GM19372 (cell line): ENCODE results near the gene SNRPD2.

ENCODE experiments used
- ATAC-seq: cut with Tn5 transposase; IDR thresholded peaks from one replicate; pipeline ENCODE4 v1.9.1; 2021; ENCODE audit warnings: mild to moderate bottlenecking, low read depth, moderate library complexity; ENCODE audit not compliant: unreplicated experiment

The SNRPD2 gene

GRCh38 chr19:45660636-45661035, 31.1 kb downstream of the SNRPD2 start:
- ATAC-seq = no peak

DNA sequence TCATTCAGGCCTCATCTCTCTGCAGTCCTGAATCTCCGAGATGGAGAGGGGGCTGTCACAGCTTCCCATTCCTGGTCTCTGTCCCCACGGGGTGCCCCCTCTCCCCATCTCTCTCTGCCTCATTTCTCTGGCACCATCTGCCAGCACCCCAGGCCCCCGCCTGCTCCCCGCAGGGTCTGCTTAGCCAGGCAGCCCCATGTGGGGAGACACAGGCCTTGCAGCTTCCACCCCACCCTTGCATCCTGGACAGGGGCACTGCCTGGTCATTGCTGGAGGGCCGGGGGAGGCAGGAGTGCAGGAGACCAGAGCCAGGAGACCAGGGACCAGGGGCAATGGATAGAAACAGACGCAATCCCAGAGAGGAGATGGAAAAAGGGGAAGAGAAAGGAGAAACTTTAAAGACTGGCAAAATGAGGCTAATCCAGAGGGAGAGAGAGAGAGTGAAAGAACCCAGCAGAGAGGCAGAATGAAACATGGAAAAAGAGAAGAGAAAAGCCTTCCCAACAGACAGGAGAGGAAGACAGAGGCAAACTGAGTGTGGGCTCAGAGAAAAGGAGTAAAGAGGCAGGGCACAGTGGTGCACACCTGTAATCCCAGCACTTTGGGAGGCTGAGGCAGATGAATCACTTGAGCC, 32.5 kb downstream of the SNRPD2 start:
- no peak for ATAC-seq

DNA sequence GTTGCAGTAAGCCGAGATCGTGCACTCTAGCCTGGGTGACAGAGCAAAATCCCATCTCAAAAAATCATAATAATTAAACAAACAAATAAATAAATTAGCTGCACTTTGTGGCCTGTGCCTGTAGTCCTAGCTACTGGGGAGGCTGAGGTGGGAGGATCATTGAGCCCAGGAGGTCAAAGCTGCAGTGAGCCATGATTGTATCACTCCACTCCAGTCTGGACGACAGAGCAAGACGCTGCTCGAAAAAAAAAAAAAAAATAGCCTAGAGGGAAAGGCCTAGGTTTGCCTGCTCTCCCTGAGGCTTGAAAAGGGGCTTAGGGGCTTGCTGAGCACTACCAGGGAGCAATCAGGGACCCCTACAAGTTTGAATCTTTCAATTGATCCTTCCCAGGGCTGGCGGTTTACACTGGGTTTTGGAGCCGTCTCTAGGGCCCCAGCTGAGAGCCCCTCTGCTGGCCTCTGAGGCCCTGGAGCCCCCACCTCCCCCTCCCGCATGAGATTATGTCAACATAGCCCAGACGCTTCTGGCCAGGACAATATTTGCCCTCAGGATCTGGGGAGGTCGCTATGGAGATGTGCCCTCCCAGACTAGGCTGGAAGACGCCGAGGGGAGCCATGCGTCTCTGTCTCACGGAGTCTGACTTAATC, 34.1 kb downstream of the SNRPD2 start:
- no peak for ATAC-seq

GRCh38 chr19:45655073-45655472, 36.7 kb downstream of the SNRPD2 start:
- no peak for ATAC-seq

- no peak for ATAC-seq
Measured at GRCh38 chr19:45653634-45654033, 38.1 kb downstream of the SNRPD2 start.

- no peak for ATAC-seq
Measured at GRCh38 chr19:45650722-45651121, 41.0 kb downstream of the SNRPD2 start.

DNA sequence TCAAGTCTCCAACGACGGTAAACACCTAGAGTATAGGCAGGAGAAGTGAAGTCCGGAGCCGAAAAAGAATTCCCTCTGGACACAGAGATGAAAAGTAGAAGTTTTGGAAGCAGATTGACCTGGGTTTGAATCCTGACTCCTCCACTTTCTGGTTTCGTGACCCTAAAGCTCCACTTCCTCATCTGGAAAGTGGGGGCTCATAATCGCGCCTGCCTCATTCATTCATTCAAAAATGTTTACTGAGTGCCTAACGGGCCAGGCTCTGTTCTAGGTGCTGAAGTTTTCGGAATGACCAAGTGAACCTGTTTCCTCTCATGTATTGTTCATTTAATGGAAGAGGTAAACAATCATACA, 45.4 kb downstream of the SNRPD2 start:
- no peak for ATAC-seq

DNA sequence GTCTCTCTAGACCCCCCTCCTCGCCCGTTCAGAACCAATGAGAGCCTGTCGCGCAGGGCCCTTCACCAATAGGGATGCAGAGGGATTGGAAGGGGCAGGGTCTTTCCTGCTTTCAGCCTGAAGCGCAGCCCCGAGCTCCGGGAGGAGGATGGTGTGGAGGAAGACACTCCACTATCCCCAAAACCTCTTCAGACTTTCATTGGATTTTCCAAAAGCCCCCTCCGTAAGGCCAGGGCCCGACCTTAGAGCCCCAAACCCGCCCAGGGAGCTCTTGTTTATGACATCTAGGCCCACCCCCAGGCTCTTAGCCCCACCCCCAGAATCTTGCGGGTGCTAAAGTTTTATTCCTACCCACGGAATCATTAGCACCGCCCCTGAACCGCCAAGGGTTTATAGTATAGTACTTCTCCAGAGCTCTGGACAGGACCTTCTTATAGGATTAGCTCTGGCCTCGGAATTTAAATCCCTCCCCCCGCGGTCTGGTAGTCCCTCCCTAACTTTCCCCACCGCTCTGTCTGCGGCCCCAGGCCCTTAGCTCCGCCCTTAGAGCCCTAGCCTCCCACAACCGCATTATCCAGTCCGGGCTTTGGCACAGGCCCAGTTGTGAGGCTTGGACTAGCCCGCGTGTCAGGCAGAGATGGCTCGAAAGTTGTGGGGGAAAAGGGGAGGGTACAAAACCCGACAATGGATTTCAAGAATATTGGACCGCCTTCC, 46.0 kb downstream of the SNRPD2 start:
- ATAC-seq = peak; percentile 39

DNA sequence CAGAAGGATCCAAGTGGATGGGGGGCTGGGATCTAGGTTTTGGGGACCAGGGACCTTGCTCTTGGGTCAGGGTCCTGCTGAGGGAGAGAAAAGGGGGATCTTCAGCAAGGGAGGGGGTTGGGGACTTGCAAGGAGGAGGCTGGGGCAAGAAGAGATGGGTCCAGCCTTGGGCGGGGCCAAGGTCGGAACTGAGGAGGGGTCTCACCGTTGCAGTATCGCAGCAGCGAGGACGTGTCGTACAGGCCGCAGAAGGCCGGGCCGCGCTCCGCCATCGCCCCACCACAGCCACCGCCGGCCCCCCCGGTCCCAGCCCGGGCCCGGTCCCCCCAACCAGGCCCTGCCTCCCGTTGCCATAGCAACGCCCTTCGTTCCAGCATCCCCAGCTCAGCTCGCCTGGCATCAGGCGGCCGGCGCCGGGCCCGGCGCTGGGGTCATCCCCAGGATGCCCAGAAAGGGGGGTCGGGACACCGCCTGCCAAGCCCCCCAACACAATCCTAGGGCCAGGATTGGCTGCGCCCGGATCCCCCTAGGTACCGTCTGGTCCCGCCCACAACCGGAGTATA, 46.6 kb downstream of the SNRPD2 start:
- ATAC-seq = no peak

DNA sequence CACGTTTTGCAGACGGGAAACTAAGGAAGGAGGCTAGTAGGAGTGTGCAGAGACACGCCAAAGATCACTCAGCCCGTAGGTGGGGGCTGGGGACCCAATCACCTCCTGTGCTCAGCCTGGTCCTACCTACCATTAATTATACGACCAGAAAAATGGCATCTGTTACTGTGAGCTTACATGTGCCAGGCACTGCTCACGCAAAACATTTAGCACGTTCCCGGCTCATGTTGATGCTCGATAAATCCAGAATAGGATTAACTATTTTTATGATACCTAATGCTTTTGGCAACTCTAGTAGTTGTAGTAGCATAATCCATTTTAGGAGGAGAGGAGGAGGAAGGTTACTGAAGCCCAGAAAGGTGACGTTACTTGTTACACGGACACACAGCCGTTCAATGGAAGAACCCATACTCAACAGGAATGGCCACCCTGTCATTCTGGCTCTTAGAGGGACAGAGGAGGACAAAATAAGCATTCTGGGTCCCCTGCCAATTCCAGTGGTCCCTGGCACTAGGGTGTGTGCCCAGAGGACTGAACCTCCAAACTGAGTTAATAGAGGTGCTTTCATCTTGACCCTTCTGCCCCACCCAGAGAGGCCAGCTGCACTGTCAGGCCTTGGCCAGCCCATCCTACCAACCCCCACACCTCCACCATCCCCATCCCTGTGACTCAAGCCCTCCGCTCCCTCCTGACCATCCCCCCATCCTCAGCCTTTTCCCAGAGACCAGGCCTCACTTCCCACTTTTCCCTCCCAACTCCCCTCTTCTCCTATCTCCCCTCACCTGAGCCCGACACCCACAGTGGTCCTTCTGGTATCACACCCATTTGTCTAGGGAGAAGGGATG, 47.6 kb downstream of the SNRPD2 start:
- ATAC-seq = no peak

- ATAC-seq = no peak
Measured at GRCh38 chr19:45643024-45643926, 48.5 kb downstream of the SNRPD2 start.

DNA sequence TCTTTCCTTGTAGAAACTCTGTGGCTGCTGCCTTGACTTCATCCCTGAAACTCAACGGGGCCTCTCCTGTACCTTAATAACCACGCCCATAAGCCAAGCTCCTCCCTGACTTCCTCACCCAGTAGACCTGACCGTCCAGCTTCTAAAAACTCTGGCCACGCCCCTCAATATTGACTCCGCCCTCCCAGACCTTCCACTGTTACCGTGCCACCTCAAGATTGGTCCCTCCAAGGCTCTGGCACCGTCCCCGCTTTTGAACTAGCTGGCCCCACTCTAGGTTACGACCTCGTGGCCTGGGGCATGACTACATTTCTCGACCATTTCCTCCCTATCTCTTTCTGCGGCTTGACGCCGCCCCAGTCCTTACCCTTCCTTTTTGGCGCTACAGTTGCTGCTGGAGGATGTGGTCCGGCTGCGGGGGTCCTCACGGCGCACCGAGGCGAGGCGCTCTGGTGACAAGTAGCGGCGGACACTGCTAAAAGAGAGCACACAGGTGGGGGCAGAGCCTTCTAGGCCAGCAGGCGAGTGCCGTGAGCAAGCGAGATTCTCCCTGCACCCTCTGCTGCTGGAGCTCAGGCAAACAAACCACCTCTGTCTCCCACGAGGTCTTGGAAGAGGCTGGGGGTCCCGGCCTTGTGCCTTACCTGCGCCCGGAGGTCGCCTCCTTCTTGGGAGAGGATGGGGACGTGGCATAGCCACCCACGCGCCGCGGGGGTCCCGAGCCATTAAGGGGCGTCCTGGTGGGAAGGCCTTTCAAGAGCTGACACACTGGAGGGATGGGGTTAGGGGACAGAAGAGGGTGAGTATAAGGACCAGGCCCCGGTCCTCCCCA, 50.3 kb downstream of the SNRPD2 start:
- no peak for ATAC-seq

- ATAC-seq = no peak
Measured at GRCh38 chr19:45640849-45641273, 50.9 kb downstream of the SNRPD2 start.

DNA sequence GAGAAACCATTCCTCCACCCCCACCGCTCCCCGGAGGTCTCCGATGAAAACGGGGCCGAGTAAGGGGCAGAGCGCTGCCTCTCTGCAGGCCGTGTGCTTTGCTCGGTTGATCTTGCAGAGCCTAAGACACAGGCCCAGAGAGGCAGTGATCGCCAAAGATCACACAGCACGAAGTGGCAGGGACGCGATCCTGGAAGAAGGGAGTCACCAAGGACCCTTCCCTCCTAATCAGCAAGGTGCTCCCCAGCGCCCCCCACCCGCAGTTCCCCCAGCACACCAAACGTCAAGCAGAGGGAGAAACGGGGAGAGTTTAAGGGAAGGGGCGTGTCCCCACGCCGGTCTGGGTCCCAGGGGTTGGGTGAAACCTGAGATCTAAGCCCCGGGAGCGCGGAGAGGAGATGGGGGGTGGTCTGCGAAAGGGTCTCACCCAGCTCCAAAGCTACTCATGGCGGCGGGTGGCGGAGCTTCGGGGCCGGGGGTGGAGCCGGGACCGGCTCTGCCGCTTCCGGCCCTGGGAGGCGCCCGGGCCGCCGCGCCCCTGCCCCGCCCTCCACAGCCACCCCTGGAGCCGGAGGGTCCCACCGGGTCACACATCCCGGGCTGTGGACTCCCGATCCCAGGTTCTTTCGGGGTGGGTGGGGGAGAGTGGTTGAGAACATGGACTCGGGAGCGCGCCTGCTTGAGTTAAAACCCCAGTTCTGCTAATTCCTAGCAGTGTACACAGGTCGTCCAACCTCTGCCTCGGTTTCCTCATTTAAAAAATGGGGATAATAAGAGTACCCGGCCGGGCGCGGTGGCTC, 52.6 kb downstream of the SNRPD2 start, which contains the start of gene EML2:
Gene EML2 (minus strand): TSS at position 468 of the 800 bp plus-strand sequence. CDS start 21 bp downstream, at position 447.
- no peak for ATAC-seq

DNA sequence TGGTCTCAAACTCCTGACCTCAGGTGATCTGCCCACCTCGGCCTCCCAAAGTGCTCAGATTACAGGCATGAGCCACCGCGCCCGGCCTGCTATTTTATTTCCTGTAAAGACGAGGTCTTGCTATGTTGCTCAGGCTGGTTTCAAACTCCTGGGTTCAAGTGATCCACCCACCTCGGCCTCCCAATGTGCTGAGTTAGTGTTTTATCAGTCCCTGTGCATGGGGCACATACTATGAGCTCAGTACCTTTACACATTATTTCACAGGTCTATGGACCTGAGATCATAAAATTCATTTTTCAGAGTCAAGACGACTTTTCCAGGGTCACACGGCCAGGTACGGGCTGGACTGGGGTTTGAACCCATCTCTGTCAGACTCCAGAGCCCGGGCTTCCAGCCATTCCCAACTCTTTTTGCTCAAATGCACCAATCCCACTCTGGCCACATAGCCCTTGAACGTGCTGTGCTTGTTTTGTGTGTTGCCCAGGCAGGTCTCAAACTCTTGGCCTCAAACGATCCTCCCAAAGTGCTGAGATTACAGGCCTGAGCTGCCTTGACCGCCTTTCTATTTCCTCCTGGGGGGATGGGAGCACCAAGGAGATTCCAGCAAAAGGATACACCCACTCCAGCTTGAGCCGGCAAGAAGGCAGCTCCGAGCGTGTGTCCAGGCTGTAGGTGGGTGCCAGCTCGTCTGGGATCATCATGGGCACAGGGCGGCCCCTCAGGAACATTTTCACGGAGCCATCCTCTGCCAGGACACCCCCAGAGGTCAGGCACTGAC, 53.7 kb downstream of the SNRPD2 start:
- ATAC-seq = no peak
